Lower leg skin (tissue), 3 donors: Measurements from ENCODE around the gene SLC4A8.

Experiments used
- CTCF ChIP-seq, 3 donors: fragments of 450-650 bp; IDR thresholded peaks; one replicate each; pipeline ENCODE4 v1.5.1; 2016; ENCODE audit warnings: antibody characterized with exemption in 3 of 3, mild to moderate bottlenecking in 3 of 3, moderate library complexity in 2 of 3
- POLR2A ChIP-seq, 2 donors: fragments of 450-650 bp; IDR thresholded peaks; one replicate each; pipeline ENCODE4 v1.6.1; 2016 to 2017; ENCODE audit warnings: antibody characterized with exemption in 2 of 2, mild to moderate bottlenecking in 1 of 2, moderate library complexity in 1 of 2

DNA sequence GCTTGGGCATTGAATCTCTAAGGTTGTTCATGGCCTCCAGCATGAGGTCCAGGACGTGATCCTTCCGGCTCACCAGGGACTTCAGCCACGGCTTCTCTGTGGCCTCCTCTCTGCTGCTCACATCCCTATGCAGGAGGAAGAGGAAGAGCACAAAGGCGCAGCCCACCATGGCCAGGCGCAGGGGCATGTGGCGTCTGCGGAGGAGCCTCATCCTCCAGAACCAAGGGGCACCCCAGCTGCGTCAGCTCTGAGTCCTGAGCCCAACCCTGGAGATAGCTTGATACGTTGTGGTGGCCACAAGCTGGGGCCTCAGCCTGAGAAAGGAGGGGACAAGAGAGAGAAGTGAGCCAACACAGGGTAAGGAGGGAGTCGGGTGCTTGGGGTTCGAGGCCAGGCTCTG lies 45.1 kb upstream of the SLC4A8 start:
- TF ChIP-seq CTCF (IDR thresholded peaks at IDR 0.05) (no peak), POLR2A (IDR thresholded peaks at IDR 0.05) (no peak)
